AG04450 (cell line): ENCODE data around the gene CPA1. TPM values are rescaled to one million over a fixed set of nuclear protein-coding genes. Genes with fewer than 3 reads are reported as not detected.

ENCODE experiments used
- CTCF ChIA-PET: fragments of 300-600, 350-600 bp; formaldehyde crosslinking; extraction: SDS; loops from one replicate; lab custom pipeline; 2022; ENCODE audit warnings: antibody characterized with exemption, inconsistent platforms; lab: Charles Lee
- POLR2A ChIA-PET: fragments of 350-600 bp; formaldehyde crosslinking; extraction: SDS; loops from one replicate; lab custom pipeline; 2021; ENCODE audit warnings: antibody characterized with exemption, inconsistent platforms; lab: Yijun Ruan, JAX
- DNase-seq: peaks from one replicate; pipeline ENCODE4 v3.0.0-alpha.2; 2011; ENCODE audit warnings: low read depth, low spot score
- H3K27ac ChIP-seq: one replicate; pipeline ENCODE4 v1.5.1; 2012; ENCODE audit warnings: low read depth, low read length, control low read depth
- H3K27me3 ChIP-seq: one replicate; pipeline ENCODE4 v1.6.0; 2012; ENCODE audit warnings: low read length; ENCODE audit not compliant: control insufficient read depth, insufficient read depth
- H3K4me3 ChIP-seq: 2 replicates; pipeline ENCODE4 v1.5.1; 2011; ENCODE audit warnings: mild to moderate bottlenecking, low read depth, low read length, control low read depth
- H3K9me3 ChIP-seq: 2 replicates; pipeline ENCODE4 v1.5.1; 2012; ENCODE audit warnings: low read length; ENCODE audit not compliant: control insufficient read depth, insufficient read depth
- polyA plus RNA-seq: library from polyadenylated mRNA; depleted of rRNA; stranded (reverse); fragments of >200 nt; gene quantifications from 2 replicates; pipeline ENCODE4 v1.2.3, GENCODE V29; 2011
- TF ChIP-seq, protein P1 (sequence below): IDR thresholded peaks from 2 replicates; pipeline ENCODE4 v1.5.1; 2011; ENCODE audit warnings: low read depth, low read length, control low read depth, inconsistent platforms

The CPA1 gene
- polyA plus RNA-seq, 1 experiment: 0.07 TPM

GRCh38 chr7:130394421-130395195 lies 14.3 kb downstream of the CPA1 start:
- Histone ChIP-seq H3K27me3 (no peaks in the 10 kb centered on the region), H3K4me3 (no peak overlapping the region), H3K27ac (no peak overlapping the region), H3K9me3 (no peaks in the 10 kb centered on the region)
- POLR2A ChIA-PET: no interaction called here
- DNase-seq: no peak
- TF ChIP-seq, protein P1, sequence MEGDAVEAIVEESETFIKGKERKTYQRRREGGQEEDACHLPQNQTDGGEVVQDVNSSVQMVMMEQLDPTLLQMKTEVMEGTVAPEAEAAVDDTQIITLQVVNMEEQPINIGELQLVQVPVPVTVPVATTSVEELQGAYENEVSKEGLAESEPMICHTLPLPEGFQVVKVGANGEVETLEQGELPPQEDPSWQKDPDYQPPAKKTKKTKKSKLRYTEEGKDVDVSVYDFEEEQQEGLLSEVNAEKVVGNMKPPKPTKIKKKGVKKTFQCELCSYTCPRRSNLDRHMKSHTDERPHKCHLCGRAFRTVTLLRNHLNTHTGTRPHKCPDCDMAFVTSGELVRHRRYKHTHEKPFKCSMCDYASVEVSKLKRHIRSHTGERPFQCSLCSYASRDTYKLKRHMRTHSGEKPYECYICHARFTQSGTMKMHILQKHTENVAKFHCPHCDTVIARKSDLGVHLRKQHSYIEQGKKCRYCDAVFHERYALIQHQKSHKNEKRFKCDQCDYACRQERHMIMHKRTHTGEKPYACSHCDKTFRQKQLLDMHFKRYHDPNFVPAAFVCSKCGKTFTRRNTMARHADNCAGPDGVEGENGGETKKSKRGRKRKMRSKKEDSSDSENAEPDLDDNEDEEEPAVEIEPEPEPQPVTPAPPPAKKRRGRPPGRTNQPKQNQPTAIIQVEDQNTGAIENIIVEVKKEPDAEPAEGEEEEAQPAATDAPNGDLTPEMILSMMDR: no peak
- CTCF ChIA-PET: no interaction called here

GRCh38 chr7:130395421-130395820 lies 15.1 kb downstream of the CPA1 start:
- ChIA-PET POLR2A (no interaction called here), CTCF (no interaction called here)
- DNase-seq: no peak
- H3K9me3 ChIP-seq: no peaks in the 10 kb centered on the region
- no peak overlapping the region for H3K4me3 ChIP-seq
- H3K27ac ChIP-seq: no peak overlapping the region
- no peaks in the 10 kb centered on the region for H3K27me3 ChIP-seq
- TF ChIP-seq, protein P1: no peak

GRCh38 chr7:130396109-130396508 lies 15.8 kb downstream of the CPA1 start:
- DNase-seq: no peak
- TF ChIP-seq, protein P1: no peak
- no peak overlapping the region for H3K27ac ChIP-seq
- no peak overlapping the region for H3K4me3 ChIP-seq
- H3K9me3 ChIP-seq: no peaks in the 10 kb centered on the region
- POLR2A ChIA-PET: interaction anchor here (0.7 kb wide), 1 partner anchor 31 kb away, joined by 3 read pairs; no protein-coding TSS in a partner anchor
- CTCF ChIA-PET: no interaction called here
- H3K27me3 ChIP-seq: no peaks in the 10 kb centered on the region

GRCh38 chr7:130397051-130397757 lies 16.9 kb downstream of the CPA1 start:
- POLR2A ChIA-PET: interaction anchor here (0.7 kb wide), 1 partner anchor 124 kb away, joined by 12 read pairs; no protein-coding TSS in a partner anchor
- Histone ChIP-seq H3K9me3 (no peaks in the 10 kb centered on the region), H3K4me3 (no peak overlapping the region), H3K27ac (no peak overlapping the region), H3K27me3 (no peaks in the 10 kb centered on the region)
- TF ChIP-seq, protein P1: no peak
- CTCF ChIA-PET: no interaction called here
- DNase-seq: no peak

- ChIA-PET CTCF (no interaction called here), POLR2A (interaction anchor here (0.7 kb wide), 1 partner anchor 124 kb away, joined by 12 read pairs; no protein-coding TSS in a partner anchor)
- no peaks in the 10 kb centered on the region for H3K27me3 ChIP-seq
- no peaks in the 10 kb centered on the region for H3K9me3 ChIP-seq
- TF ChIP-seq, protein P1: no peak
- no peak overlapping the region for H3K4me3 ChIP-seq
- H3K27ac ChIP-seq: no peak overlapping the region
- DNase-seq: no peak
These were observed 17.4 kb downstream of the CPA1 start for GRCh38 chr7:130397758-130398073.
